Keratinocyte (primary cell): ENCODE results near the gene TMC7.

ENCODE experiments used
- EZH2 ChIP-seq: IDR thresholded peaks from one replicate; pipeline ENCODE4 v1.6.1; 2012; ENCODE audit warnings: inconsistent platforms, mild to moderate bottlenecking, low read length, moderate library complexity
- TF ChIP-seq, protein P1 (sequence below), 3 experiments: IDR thresholded peaks in 1 of 3; conservative IDR thresholded peaks in 1 of 3; optimal IDR thresholded peaks in 1 of 3; 2 replicates in 2 of 3; 3 replicates in 1 of 3; pipeline versions ENCODE3 to v1.5.1; 2011; ENCODE audit warnings: low read length in 3 of 3, mild to moderate bottlenecking in 3 of 3, moderate library complexity in 2 of 3, control low read depth in 1 of 3, inconsistent platforms in 1 of 3; ENCODE audit not compliant: insufficient read depth in 2 of 3; ENCODE audit errors: extremely low read depth in 1 of 3

DNA sequence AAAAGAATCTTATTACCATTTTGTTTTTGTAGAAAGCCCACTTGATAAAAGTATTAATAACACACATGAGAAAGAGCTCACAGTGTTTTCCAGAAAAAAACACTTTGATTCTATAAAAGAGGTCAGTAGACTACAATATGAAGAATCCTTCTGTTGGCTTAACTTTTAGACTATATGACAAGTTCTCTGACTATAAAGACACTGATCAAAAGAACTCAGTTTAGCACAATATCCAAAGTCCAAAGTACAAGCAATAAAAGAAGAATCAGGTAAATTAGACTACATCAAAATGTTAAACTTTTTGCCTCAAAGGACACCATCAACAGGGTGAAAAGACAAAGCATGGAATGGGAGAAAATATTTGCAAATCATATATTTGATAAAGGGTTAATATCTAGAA, 46.3 kb upstream of the TMC7 start:
- TF ChIP-seq EZH2 = no peak
- TF ChIP-seq, protein P1, sequence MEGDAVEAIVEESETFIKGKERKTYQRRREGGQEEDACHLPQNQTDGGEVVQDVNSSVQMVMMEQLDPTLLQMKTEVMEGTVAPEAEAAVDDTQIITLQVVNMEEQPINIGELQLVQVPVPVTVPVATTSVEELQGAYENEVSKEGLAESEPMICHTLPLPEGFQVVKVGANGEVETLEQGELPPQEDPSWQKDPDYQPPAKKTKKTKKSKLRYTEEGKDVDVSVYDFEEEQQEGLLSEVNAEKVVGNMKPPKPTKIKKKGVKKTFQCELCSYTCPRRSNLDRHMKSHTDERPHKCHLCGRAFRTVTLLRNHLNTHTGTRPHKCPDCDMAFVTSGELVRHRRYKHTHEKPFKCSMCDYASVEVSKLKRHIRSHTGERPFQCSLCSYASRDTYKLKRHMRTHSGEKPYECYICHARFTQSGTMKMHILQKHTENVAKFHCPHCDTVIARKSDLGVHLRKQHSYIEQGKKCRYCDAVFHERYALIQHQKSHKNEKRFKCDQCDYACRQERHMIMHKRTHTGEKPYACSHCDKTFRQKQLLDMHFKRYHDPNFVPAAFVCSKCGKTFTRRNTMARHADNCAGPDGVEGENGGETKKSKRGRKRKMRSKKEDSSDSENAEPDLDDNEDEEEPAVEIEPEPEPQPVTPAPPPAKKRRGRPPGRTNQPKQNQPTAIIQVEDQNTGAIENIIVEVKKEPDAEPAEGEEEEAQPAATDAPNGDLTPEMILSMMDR (optimal IDR thresholded peaks at IDR 0.05 in 1 of 3, IDR thresholded peaks at IDR 0.05 in 1 of 3, conservative IDR thresholded peaks at IDR 0.05 in 1 of 3; ENCODE audit: extremely low read depth in 1 of 3, insufficient read depth in 2 of 3, low read length in 3 of 3) = no peak
